ENCODE results near the gene PSIP1.

PSIP1 gene

DNA sequence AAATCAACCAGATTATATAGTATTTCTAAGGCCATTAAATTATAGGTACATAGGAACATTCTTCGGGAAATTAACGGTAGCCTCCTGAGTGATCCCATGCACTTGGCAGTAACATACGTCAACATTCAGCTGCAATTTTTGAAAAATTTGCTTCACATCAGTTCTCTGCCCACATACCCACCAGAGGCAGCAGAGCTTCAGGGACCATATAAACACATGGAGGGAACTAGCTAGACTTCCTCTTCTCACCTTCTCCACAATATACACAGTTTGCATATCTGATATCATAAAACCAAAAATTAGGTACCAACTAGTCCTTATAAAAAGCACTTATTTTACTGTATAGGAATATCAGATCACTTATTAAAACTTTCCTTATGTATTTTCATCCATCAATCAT lies 4.8 kb downstream of the PSIP1 start:
- TF ChIP-seq, protein P1, sequence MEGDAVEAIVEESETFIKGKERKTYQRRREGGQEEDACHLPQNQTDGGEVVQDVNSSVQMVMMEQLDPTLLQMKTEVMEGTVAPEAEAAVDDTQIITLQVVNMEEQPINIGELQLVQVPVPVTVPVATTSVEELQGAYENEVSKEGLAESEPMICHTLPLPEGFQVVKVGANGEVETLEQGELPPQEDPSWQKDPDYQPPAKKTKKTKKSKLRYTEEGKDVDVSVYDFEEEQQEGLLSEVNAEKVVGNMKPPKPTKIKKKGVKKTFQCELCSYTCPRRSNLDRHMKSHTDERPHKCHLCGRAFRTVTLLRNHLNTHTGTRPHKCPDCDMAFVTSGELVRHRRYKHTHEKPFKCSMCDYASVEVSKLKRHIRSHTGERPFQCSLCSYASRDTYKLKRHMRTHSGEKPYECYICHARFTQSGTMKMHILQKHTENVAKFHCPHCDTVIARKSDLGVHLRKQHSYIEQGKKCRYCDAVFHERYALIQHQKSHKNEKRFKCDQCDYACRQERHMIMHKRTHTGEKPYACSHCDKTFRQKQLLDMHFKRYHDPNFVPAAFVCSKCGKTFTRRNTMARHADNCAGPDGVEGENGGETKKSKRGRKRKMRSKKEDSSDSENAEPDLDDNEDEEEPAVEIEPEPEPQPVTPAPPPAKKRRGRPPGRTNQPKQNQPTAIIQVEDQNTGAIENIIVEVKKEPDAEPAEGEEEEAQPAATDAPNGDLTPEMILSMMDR (IDR thresholded peaks at IDR 0.05; ENCODE audit: low read depth, low read length): no peak
- DNase-seq (ENCODE audit: low read depth in 2 of 2): no peak
- no peak overlapping the region for H3K4me3 ChIP-seq (replicated peaks in 1 of 2; ENCODE audit: low read depth in 2 of 2, low read length in 2 of 2)

DNA sequence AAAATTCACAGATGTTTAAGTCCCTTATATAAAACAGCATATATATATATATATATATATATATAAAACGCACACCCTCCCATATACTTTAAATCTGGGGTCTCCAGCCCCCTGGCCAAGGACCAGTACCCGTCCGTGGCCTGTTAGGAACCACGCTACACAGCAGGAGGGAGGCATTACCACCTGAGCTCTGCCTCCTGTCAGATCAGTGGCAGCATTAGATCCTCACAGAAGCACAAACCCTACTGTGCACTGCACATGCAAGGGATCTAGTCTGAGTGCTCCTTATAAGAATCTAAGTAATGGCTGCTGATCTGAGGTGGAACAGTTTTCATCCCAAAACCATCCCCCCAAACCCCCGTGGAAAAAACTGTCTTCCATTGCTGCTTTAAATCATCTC lies 9.0 kb downstream of the PSIP1 start:
- DNase-seq (ENCODE audit: low read depth in 2 of 2): no peak
- H3K4me3 ChIP-seq (replicated peaks in 1 of 2; ENCODE audit: low read depth in 2 of 2, low read length in 2 of 2): no peak overlapping the region
- TF ChIP-seq, protein P1 (IDR thresholded peaks at IDR 0.05; ENCODE audit: low read depth, low read length): no peak

DNA sequence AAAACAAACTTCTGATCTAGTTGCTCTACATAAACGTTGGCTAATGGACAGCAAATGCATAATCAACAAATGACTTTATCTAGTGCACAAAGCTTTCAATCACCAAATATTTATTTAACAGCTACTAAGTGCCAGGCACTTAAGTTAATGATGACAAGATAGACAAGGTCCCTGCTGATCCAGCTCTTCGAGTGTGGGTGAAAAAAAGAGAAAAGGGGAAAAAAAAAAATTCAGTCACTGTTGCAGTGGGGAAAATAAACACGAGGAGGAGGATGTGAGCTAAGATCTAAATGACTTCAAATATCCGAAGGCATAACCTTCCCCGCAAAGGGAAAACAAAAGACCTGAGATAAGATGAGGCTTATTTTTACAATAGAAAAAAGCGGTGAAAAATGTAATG lies 9.6 kb downstream of the PSIP1 start:
- TF ChIP-seq, protein P1 (IDR thresholded peaks at IDR 0.05; ENCODE audit: low read depth, low read length): no peak
- H3K4me3 ChIP-seq (replicated peaks in 1 of 2; ENCODE audit: low read depth in 2 of 2, low read length in 2 of 2): no peak overlapping the region
- no peak for DNase-seq (ENCODE audit: low read depth in 2 of 2)

DNA sequence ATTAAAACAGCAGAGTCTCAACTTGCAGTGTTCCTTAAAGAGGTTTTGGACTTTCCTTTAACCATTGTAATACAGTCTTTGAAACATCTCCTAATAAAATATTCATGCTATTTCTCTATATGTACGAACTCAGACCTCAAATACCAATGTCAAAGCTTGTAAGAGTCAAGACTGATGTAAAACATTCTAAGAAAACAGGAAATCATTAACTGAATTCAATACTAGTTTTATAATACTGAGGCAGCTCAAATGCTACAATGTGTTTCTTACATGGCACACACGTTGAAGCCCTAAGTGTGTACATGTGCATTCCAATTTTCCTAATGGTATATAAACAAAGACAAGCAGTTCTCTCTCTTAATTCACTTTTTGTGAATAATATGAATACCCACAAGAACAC lies 11.6 kb downstream of the PSIP1 start:
- no peak for DNase-seq (ENCODE audit: low read depth in 2 of 2)
- TF ChIP-seq, protein P1 (IDR thresholded peaks at IDR 0.05; ENCODE audit: low read depth, low read length): no peak
- H3K4me3 ChIP-seq (replicated peaks in 1 of 2; ENCODE audit: low read depth in 2 of 2, low read length in 2 of 2): no peak overlapping the region

DNA sequence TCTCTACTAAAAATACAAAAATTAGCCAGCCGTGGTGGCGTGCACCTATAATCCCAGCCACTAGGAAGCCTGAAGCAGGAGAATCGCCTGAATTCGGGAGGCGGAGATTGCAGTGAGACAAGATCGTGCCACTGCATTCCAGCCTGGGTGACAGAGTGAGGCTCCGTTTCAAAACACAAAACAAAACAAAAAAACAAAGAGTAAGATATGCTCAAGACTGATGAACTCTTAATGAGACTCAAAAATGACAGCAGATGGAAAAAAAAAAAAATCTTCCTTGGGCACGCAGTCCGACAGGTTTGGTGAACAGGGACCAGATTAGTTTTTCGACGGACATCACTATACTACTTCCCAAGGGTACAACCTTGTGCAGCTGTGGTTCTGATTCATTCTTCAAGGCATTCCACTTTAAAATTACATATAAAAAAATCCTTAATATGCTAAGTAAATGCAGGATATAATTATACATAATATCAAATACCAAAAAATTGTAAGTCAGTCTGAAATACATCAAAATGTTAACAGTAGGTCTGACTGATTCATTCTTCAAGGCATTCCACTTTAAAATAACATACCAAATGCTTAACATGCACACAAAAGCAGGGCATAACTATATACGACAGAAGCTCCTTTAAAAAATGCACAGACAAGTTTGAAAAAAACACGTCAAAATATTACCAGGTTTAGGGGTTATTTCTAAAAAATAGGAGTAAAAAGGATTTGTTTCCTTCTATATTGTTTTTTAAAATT lies 12.3 kb downstream of the PSIP1 start:
- H3K4me3 ChIP-seq (replicated peaks in 1 of 2; ENCODE audit: low read depth in 2 of 2, low read length in 2 of 2): no peak overlapping the region
- TF ChIP-seq, protein P1 (IDR thresholded peaks at IDR 0.05; ENCODE audit: low read depth, low read length): no peak
- DNase-seq (ENCODE audit: low read depth in 2 of 2): no peak

DNA sequence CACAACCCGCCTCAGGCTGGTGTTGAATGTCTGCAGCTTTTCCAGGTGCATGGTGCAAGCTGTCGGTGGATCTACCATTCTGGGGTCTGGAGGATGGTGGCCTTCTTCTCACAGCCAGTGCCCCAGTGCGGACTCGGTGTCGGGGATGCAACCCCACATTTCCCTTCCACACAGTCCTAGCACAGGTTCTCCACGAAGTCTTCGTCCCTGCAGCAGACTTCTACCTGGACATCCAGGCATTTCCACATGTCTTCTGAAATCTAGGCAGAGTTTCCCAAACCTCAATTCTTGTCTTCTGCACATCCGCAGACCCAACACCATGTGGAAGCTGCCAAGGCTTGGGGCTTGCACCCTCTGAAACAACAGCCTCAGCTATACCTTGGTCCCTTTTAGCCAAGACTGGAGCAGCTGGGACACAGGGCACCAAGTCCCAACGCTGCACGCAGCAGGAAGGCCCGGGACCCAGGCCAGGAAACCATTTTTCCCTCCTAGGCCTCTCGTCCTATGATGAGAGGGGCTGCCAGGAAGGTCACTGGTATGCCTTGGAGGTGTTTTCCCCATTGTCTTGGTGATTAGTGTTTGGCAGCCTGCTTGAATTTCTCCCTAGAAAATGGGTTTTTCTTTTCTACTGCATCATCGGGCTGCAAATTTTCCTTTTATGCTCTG lies 18.2 kb downstream of the PSIP1 start:
- TF ChIP-seq, protein P1 (IDR thresholded peaks at IDR 0.05; ENCODE audit: low read depth, low read length): no peak
- DNase-seq (ENCODE audit: low read depth in 2 of 2): no peak
- no peak overlapping the region for H3K4me3 ChIP-seq (replicated peaks in 1 of 2; ENCODE audit: low read depth in 2 of 2, low read length in 2 of 2)
